HG02981 (cell line): ENCODE results near the gene ARHGAP6.

Source experiments
- ATAC-seq: cut with Tn5 transposase; IDR thresholded peaks from one replicate; pipeline ENCODE4 v1.9.1; 2021; ENCODE audit warnings: mild to moderate bottlenecking, moderate library complexity; ENCODE audit not compliant: unreplicated experiment

The ARHGAP6 gene

GRCh38 chrX:11197671-11198070 lies 468.0 kb downstream of the ARHGAP6 start:
- no peak for ATAC-seq

- ATAC-seq: no peak
These were observed 469.2 kb downstream of the ARHGAP6 start for GRCh38 chrX:11196476-11196875.

GRCh38 chrX:11193035-11193469 lies 472.7 kb downstream of the ARHGAP6 start:
- no peak for ATAC-seq

GRCh38 chrX:11190745-11191510 lies 474.8 kb downstream of the ARHGAP6 start:
- ATAC-seq: no peak

GRCh38 chrX:11189097-11189496 lies 476.6 kb downstream of the ARHGAP6 start:
- ATAC-seq: no peak

- no peak for ATAC-seq
These were observed 477.1 kb downstream of the ARHGAP6 start for GRCh38 chrX:11188664-11189063.

- no peak for ATAC-seq
These were observed 478.7 kb downstream of the ARHGAP6 start for GRCh38 chrX:11187001-11187400.

- no peak for ATAC-seq
These were observed 479.9 kb downstream of the ARHGAP6 start for GRCh38 chrX:11185861-11186260.

- no peak for ATAC-seq
These were observed 485.1 kb downstream of the ARHGAP6 start for GRCh38 chrX:11180571-11180970.

- no peak for ATAC-seq
These were observed 493.3 kb downstream of the ARHGAP6 start for GRCh38 chrX:11172415-11172814.

- ATAC-seq: no peak
These were observed 493.8 kb downstream of the ARHGAP6 start for GRCh38 chrX:11171956-11172355.

GRCh38 chrX:11164433-11164832 lies 501.3 kb downstream of the ARHGAP6 start:
- no peak for ATAC-seq

GRCh38 chrX:11159149-11159548 lies 506.6 kb downstream of the ARHGAP6 start:
- ATAC-seq: no peak

- no peak for ATAC-seq
These were observed 513.7 kb downstream of the ARHGAP6 start for GRCh38 chrX:11151799-11152559.

- no peak for ATAC-seq
These were observed 517.3 kb downstream of the ARHGAP6 start for GRCh38 chrX:11148401-11148800.

- ATAC-seq: no peak
These were observed 519.3 kb downstream of the ARHGAP6 start for GRCh38 chrX:11146411-11146810.

GRCh38 chrX:11143931-11144678 lies 521.6 kb downstream of the ARHGAP6 start:
- ATAC-seq: no peak

- no peak for ATAC-seq
These were observed 527.0 kb downstream of the ARHGAP6 start for GRCh38 chrX:11138498-11139390.

- no peak for ATAC-seq
These were observed 528.1 kb downstream of the ARHGAP6 start for GRCh38 chrX:11137543-11138139.

GRCh38 chrX:11135564-11136185 lies 530.0 kb downstream of the ARHGAP6 start:
- ATAC-seq: no peak
